PC-9 (cell line): Measurements from ENCODE around the gene TMEM127. TPM values are rescaled to one million over a fixed set of nuclear protein-coding genes. Genes with fewer than 3 reads are reported as not detected.
A peak's percentile ranks its signal among the peaks of the same experiment; 100 is the strongest.

Experiments
- BruUV-seq: library from RNA; stranded (reverse); fragments of 400-500 nt; replicated peaks from 2 replicates; lab custom pipeline; 2021; lab: Mats Ljungman, UMichigan
- CTCF ChIA-PET: fragments of 300-600 bp; sonication (Branson Sonifier 250); formaldehyde crosslinking; loops from one replicate; lab custom pipeline; 2022; ENCODE audit warnings: antibody characterized with exemption; lab: Charles Lee
- POLR2A ChIA-PET: fragments of 300-600 bp; sonication (Branson Sonifier 250); formaldehyde crosslinking; loops from one replicate; lab custom pipeline; 2022; ENCODE audit warnings: antibody characterized with exemption; ENCODE audit not compliant: unreplicated experiment; lab: Charles Lee
- DNase-seq, 2 experiments: peaks; one replicate each; pipeline versions ENCODE4 v3.0.0 to v3.0.0-alpha.2; 2015 to 2022; ENCODE audit warnings: mixed read lengths in 1 of 2
- H2AFZ ChIP-seq: fragments of 200-600 bp; sonication (generic); 2 replicates; pipeline ENCODE4 v1.8.1; 2017; ENCODE audit warnings: antibody characterized with exemption
- H3F3A ChIP-seq: fragments of 200-600 bp; sonication (generic); 2 replicates; pipeline ENCODE4 v1.8.1; 2017; ENCODE audit warnings: antibody characterized with exemption, mild to moderate bottlenecking, low read depth; ENCODE audit not compliant: insufficient read depth
- H3K27ac ChIP-seq: fragments of 200-600 bp; sonication (generic); 2 replicates; pipeline ENCODE4 v1.6.1; 2016; ENCODE audit warnings: mixed run types
- H3K27me3 ChIP-seq: fragments of 200-600 bp; sonication (generic); 2 replicates; pipeline ENCODE4 v1.6.1; 2016; ENCODE audit warnings: low read depth, mixed run types; ENCODE audit not compliant: insufficient read depth
- H3K36me3 ChIP-seq: fragments of 200-600 bp; sonication (generic); 2 replicates; pipeline ENCODE4 v1.6.1; 2016; ENCODE audit warnings: low read depth, mixed run types
- H3K4me1 ChIP-seq: fragments of 200-600 bp; sonication (generic); replicated peaks from 2 replicates; pipeline ENCODE4 v1.6.1; 2016; ENCODE audit warnings: mixed run types; ENCODE audit not compliant: insufficient read depth
- H3K4me2 ChIP-seq: fragments of 200-600 bp; sonication (generic); 2 replicates; pipeline ENCODE4 v1.6.1; 2017; ENCODE audit warnings: mixed run types
- H3K4me3 ChIP-seq: fragments of 200-600 bp; sonication (generic); 2 replicates; pipeline ENCODE4 v1.6.1; 2016; ENCODE audit warnings: mixed run types
- H3K79me2 ChIP-seq: fragments of 200-600 bp; sonication (generic); 2 replicates; pipeline ENCODE4 v1.6.1; 2017; ENCODE audit warnings: low read depth, mixed run types
- H3K9me2 ChIP-seq: fragments of 200-600 bp; sonication (generic); 2 replicates; pipeline ENCODE4 v1.8.1; 2017; ENCODE audit warnings: mild to moderate bottlenecking; ENCODE audit not compliant: insufficient read depth
- H3K9me3 ChIP-seq: fragments of 200-600 bp; sonication (generic); 2 replicates; pipeline ENCODE4 v1.8.1; 2016; ENCODE audit warnings: low read depth; ENCODE audit not compliant: insufficient read depth
- H4K20me1 ChIP-seq: fragments of 200-600 bp; sonication (generic); 2 replicates; pipeline ENCODE4 v1.8.1; 2017; ENCODE audit not compliant: insufficient read depth
- EZH2 ChIP-seq: fragments of 200-600 bp; sonication (generic); IDR thresholded peaks from 2 replicates; pipeline ENCODE4 v1.8.0; 2017; ENCODE audit warnings: antibody characterized with exemption, low read depth
- intact Hi-C: fragments of 100-400 bp; cut with micrococcal nuclease; formaldehyde crosslinking; loops from one replicate; pipeline ENCODE4 v1.10.0; 2022; ENCODE audit not compliant: unreplicated experiment
- total RNA-seq: library from RNA; stranded (reverse); gene quantifications from 2 replicates; pipeline ENCODE4 v1.2.3, GENCODE V29; 2021
- TF ChIP-seq, protein P1 (sequence below): fragments of 200-600 bp; sonication (generic); conservative IDR thresholded peaks from 2 replicates; pipeline ENCODE4 v1.6.1; 2017; ENCODE audit warnings: mixed run types, antibody characterized with exemption, mild to moderate bottlenecking, moderate library complexity

The TMEM127 gene
- total RNA-seq, 1 experiment from 2014 or later, result 50.3 TPM

GRCh38 chr2:96249654-96250053, 16.1 kb downstream of the TMEM127 start:
- no peaks in the 10 kb centered on the region for H3K79me2 ChIP-seq
- TF ChIP-seq, protein P1, sequence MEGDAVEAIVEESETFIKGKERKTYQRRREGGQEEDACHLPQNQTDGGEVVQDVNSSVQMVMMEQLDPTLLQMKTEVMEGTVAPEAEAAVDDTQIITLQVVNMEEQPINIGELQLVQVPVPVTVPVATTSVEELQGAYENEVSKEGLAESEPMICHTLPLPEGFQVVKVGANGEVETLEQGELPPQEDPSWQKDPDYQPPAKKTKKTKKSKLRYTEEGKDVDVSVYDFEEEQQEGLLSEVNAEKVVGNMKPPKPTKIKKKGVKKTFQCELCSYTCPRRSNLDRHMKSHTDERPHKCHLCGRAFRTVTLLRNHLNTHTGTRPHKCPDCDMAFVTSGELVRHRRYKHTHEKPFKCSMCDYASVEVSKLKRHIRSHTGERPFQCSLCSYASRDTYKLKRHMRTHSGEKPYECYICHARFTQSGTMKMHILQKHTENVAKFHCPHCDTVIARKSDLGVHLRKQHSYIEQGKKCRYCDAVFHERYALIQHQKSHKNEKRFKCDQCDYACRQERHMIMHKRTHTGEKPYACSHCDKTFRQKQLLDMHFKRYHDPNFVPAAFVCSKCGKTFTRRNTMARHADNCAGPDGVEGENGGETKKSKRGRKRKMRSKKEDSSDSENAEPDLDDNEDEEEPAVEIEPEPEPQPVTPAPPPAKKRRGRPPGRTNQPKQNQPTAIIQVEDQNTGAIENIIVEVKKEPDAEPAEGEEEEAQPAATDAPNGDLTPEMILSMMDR, result no peak
- TF ChIP-seq EZH2, result no peak
- no peaks in the 10 kb centered on the region for H3K36me3 ChIP-seq
- POLR2A ChIA-PET, result no interaction called here
- H2AFZ ChIP-seq, result no peak overlapping the region
- H4K20me1 ChIP-seq, result no peaks in the 10 kb centered on the region; the same call in 1 of the 2 replicates
- no peak overlapping the region for H3K4me3 ChIP-seq
- H3K9me3 ChIP-seq, result no peaks in the 10 kb centered on the region
- no peak for DNase-seq
- no peaks in the 10 kb centered on the region for H3K27me3 ChIP-seq
- no peak overlapping the region for H3K4me2 ChIP-seq
- H3K4me1 ChIP-seq, result no peaks in the 10 kb centered on the region; the same call in 1 of the 2 replicates
- H3K9me2 ChIP-seq, result no peaks in the 10 kb centered on the region
- H3F3A ChIP-seq, result peaks cover 5% of the 10 kb centered on the region; the same call in 1 of the 2 replicates
- CTCF ChIA-PET, result no interaction called here
- BruUV-seq, result no TSS peak
- no peak overlapping the region for H3K27ac ChIP-seq
- intact Hi-C loops, result no loop called here

GRCh38 chr2:96248624-96249023, 17.2 kb downstream of the TMEM127 start:
- H3K9me3 ChIP-seq, result no peaks in the 10 kb centered on the region
- H2AFZ ChIP-seq, result no peak overlapping the region
- H3K36me3 ChIP-seq, result no peaks in the 10 kb centered on the region
- TF ChIP-seq, protein P1, result no peak
- no peak for TF ChIP-seq EZH2
- no peaks in the 10 kb centered on the region; the same call in 1 of the 2 replicates for H4K20me1 ChIP-seq
- H3K4me1 ChIP-seq, result no peaks in the 10 kb centered on the region; the same call in 1 of the 2 replicates
- H3K4me3 ChIP-seq, result no peak overlapping the region
- DNase-seq, result no peak
- POLR2A ChIA-PET, result no interaction called here
- CTCF ChIA-PET, result no interaction called here
- H3K27ac ChIP-seq, result no peak overlapping the region
- TSS peak; percentile 7 for BruUV-seq
- intact Hi-C loops, result no loop called here
- no peaks in the 10 kb centered on the region for H3K9me2 ChIP-seq
- H3K27me3 ChIP-seq, result no peaks in the 10 kb centered on the region
- no peak overlapping the region for H3K4me2 ChIP-seq
- H3F3A ChIP-seq, result peaks cover 5% of the 10 kb centered on the region; the same call in 1 of the 2 replicates
- no peaks in the 10 kb centered on the region for H3K79me2 ChIP-seq

DNA sequence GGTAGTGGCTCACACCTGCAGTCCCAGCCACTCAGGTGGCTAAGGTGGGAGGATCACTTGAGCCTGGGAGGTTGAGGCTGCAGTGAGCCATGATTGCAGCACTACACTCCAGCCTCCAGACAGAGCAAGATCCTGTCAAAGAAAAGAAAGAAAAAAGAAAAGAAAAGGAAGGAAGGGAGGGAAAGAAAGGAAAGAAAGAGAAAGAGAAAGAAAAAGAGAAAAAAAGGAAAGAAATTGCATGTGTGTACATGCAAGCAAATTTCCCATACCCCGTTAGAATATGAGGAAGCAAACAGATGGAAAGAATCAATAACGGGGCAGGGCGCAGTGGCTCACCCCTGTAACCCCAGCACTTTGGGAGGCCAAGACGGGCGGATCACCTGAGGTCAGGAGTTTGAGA, 17.9 kb downstream of the TMEM127 start:
- intact Hi-C loops, result no loop called here
- POLR2A ChIA-PET, result no interaction called here

More for the DNA sequence above, 17.9 kb downstream of the TMEM127 start:
- Histone ChIP-seq H3K27me3 (no peaks in the 10 kb centered on the region), H4K20me1 (no peaks in the 10 kb centered on the region; the same call in 1 of the 2 replicates), H3K4me1 (no peaks in the 10 kb centered on the region; the same call in 1 of the 2 replicates), H3K9me2 (no peaks in the 10 kb centered on the region), H3F3A (peaks cover 5% of the 10 kb centered on the region; the same call in 1 of the 2 replicates), H3K4me3 (no peak overlapping the region), H3K27ac (no peak overlapping the region), H3K36me3 (no peaks in the 10 kb centered on the region), H3K79me2 (no peaks in the 10 kb centered on the region), H2AFZ (no peak overlapping the region), H3K4me2 (no peak overlapping the region), H3K9me3 (no peaks in the 10 kb centered on the region)
- no TSS peak for BruUV-seq
- no peak for DNase-seq
- CTCF ChIA-PET, result no interaction called here
- TF ChIP-seq, protein P1, result no peak
- no peak for TF ChIP-seq EZH2
